HG02763 (cell line): Measurements from ENCODE around the gene OR4B1.

ENCODE experiments used
- ATAC-seq: cut with Tn5 transposase; IDR thresholded peaks from one replicate; pipeline ENCODE4 v1.9.1; 2021; ENCODE audit warnings: mild to moderate bottlenecking, moderate library complexity; ENCODE audit not compliant: unreplicated experiment

OR4B1 gene

DNA sequence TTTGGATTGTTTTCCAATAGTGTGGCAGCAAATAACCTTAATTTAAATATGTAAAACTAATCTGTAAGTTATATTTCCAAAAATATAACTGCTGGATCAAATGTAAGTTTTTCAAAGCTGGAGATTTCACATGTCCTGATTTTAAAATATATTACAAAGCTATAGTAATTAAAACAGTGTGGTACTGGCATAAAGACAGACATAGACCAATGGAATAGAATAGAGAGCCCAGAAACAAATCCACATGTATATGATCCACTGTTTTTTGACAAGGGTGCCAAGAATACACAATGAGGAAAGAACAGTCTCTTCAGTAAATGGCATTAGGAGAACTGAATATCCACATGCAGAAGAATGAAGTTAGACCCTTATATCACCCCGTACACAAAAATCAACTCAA, 32.3 kb downstream of the OR4B1 start:
- ATAC-seq, result no peak

DNA sequence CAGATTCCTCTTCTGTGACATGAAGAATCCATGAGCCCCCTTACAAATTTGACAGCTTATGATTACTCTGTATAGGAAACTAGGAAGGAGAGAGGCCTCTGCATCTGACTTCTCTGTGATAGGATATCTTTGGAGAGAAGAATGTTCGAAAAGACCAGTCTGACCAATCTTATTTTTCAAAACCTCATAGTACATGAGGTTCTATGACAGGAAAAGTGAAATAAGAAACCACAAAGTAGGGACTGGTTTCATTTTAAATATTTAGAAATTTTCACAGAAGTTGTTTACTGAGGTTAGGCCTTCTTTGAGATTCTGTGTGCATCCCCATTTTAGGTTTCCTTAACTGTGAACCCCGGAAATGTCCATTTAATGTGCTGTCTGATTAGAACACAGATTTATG, 45.0 kb downstream of the OR4B1 start:
- ATAC-seq, result no peak

DNA sequence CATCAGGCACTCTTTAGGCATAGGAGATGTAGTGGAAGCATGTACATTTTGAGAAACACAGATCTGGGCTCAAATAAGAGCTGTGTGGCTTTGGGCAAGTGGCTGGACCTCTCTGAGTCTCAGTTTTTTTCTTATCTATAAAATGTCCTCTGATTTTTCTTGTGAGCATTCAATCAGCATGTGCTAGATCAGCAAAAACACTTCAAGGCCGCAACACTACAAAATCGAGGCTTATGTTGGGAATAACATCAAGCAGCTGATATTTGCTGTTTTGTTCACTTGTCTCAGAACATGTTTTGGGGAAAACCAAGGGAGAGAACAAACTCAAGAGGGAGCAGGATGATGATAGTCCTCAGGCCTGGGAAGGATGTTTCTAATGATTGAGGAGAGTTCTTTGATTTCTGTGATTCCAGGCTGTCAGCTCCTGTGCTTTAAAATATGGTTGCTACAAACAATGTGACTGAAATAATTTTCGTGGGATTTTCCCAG, 46.9 kb downstream of the OR4B1 start, which contains the start of gene OR4X1:
OR4X1 (plus strand) TSS at position 439 of the 489 bp plus-strand sequence; CDS start at position 439, 0 bp downstream.
- no peak for ATAC-seq
